HG03064 (cell line): ENCODE measurements around the gene PGM2L1.
"Not testable (repeated sequence)": the region's sequence is repeated elsewhere in the genome, so short reads cannot be mapped to it uniquely, and the experiment has no call there.

Source experiments
- ATAC-seq: cut with Tn5 transposase; IDR thresholded peaks from one replicate; pipeline ENCODE4 v1.9.1; 2021; ENCODE audit warnings: low read depth; ENCODE audit not compliant: unreplicated experiment

The PGM2L1 gene

DNA sequence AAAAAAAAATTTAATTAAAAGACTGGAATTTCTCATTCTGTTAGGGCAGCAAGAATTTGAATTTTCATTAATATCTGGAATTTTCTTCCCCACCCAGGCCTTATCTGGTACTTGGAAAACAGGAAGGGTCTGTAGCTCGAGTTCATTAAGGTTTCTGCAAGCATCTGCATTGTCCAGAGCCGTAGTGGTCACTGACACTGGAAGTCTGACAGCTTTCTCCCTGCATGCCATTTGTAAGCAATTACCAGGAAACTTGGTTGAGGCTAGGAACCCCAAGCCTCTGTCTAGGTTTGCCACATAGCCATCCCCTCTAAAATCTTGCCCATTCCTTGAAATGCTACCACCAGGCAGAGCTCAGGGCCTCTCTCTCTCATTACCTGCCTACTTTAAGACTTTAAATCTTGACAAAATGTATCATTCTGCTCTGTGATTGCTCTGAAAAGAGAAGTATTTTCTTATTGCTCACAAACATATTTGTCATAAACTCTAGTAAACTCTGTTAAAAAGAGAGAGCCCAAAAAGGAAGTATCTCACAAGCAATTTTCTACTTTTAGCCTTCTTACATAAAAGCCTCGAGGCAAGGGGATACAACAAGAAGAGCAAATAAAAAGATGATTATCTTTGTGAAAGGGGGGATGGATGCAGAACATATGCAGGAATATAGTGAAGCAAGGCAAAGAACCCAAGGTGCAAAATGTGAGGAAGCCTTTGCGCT lies 5.5 kb upstream of the PGM2L1 start:
- ATAC-seq, result no peak

GRCh38 chr11:74400606-74401005 lies 2.4 kb upstream of the PGM2L1 start:
- ATAC-seq, result no peak

GRCh38 chr11:74397501-74398243 lies 561 bp downstream of the PGM2L1 start:
- no peak for ATAC-seq

- ATAC-seq, result no peak
Measured at GRCh38 chr11:74392256-74392655, 6.0 kb downstream of the PGM2L1 start.

DNA sequence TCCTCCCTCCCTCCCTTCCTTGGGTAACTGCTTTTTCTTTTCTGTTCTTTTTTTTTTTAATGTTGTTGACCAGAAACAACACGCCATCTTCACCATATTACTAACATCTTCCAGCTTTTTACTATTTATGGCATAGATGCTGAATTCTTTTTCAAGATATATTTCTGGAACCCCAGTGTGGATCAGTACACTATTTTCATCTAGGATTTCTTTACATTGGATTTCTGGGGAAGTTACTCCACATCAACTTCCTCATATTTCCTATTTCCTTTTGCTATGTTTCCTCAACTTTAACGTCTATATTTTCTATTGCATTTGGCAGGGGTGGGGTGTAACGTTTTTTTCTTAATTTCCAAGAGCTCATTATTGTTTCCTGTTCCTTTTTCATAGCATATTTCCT lies 7.0 kb downstream of the PGM2L1 start:
- no peak for ATAC-seq

DNA sequence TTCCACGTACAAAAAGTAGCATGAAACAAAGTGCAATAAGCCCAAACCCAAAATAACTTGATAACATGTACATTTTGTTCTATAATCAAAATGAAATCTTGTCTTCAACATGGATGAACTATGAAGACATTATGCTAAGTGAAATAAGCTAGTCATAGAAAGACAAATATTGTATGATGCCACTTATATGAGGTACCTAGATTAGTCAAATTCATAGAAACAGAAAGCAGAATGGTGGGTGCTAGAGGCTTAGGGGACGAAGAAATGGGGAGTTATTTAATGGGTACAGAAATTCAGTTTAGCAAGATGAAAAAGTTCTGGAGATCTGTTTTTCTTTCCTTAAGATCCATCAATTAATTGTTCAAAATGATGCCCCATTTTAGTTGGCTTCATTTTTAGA lies 7.5 kb downstream of the PGM2L1 start:
- ATAC-seq, result no peak

DNA sequence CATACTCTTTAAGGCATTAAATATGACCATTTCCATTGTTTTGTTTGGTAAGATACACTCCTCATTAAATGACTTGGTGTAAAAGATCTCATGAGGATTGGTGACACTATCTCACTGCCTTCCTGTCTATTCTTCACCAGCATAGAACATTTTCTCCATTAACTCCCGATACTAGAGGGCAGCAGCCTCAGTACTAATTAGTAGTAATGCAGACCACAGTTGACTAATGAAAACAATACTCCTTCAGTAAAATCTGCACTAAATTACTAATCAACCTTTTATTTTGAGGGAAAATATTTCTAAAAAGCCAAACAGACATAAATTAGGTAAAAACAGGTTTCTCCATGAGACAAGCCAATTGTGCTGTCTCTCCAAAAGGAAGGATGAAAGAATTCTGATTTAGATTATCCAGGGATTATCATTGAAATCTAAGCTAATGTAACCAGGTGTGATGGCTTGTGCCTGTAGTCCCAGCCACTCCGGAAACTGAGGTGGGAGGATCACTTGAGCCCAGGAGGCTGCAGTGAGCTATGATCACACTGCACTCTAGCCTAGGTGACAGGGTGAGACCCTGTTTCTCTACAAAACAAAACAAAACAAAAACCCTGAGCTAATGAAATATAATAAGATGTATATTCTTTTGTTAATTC lies 9.4 kb downstream of the PGM2L1 start:
- ATAC-seq, result no peak

DNA sequence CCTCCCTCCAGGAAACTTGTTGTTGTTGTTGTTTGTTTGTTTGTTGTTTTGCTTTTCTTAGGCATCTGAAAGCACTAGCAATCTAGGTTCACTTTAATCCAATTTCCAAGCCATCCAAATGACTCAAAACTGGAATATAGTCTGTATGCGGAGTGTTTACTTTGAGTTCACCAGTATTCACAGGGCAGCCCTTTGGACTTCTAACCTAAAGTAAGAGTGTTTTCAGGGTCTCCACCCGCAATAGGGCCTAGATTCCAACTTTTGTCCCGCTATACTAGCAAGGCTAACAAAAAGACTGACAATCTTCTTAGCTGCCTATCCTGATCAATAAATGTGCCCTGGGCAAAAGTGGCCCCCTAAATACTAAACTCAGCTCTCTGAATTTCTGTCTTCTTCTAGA lies 13.6 kb downstream of the PGM2L1 start:
- no peak for ATAC-seq

- no peak for ATAC-seq
Measured at GRCh38 chr11:74380746-74381439, 17.3 kb downstream of the PGM2L1 start.

- ATAC-seq, result no peak
Measured at GRCh38 chr11:74377689-74378088, 20.5 kb downstream of the PGM2L1 start.

DNA sequence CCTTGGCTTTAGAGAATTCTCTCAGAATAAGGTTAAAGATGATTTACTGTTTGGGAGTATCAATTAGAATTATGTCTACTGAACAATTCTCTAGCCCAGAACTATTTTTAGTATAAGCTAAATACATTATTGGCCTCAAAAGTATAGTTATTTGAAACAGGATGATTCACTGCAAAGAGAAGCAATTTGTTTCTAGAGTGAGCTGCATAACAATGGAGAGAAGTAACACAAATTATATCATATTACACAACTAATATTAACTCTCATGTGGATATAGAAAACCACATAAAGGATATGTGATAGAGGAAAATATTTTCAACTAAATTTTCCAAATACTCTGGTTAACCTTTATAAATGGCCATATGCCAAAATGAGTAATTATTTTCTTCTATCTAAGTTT lies 24.9 kb downstream of the PGM2L1 start:
- no peak for ATAC-seq

GRCh38 chr11:74371269-74372052 lies 26.8 kb downstream of the PGM2L1 start:
- no peak for ATAC-seq

DNA sequence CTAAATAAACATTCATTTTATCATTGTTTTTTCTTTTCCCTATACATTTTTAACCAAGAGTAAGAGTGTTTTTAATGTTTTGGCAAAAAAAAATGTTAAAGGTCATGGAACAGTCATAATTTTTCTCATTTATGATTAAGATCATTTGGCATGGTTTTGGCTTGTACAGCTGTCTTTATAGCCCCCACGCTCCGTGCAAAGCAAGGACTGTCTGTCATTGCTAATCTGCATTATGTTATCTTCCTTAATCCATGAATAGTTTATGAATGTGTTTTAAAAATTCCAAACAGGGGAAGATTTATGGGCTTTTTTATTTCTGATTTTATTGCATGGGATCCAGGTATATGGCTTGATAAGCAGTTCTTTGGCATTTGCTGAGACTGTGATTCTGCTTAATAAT lies 28.1 kb downstream of the PGM2L1 start:
- no peak for ATAC-seq

DNA sequence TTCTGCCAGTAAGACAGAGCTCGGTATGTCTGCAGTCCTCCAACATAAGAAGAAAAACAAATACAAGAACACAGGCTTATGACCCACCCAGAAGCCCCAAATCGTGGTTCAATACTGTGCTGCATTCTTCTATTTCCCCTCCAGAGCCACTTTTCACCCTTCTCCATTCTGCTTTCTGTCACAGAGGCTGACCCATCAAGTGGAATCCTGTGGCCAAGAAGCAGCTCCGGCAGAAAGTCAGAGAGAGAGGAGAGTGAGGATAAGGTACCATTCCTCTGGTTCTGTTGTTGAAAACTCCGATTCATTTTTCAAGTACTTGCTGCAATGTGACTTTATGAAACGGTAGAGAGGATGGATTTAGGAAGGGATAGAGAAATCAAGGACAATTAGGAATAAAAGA lies 30.4 kb downstream of the PGM2L1 start:
- no peak for ATAC-seq

DNA sequence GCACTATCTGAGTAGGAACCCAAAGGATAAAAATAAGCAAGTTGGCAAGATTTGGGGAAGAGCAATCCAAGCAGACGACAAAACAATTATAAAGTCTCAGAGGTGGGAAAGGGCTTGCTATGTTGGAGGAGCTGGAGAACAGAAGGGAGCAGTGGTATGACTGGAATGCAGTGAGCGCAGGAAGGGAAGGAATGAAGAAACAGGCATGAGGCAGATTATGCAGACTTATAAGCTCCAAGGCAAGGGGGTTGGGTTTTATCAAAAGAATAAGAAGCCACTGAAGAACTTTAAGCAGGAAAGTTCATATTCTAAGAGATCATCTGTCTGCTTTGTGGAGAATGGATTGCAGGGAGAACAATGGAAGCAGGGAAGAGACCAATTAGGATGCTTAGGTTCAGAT lies 31.7 kb downstream of the PGM2L1 start:
- no peak for ATAC-seq

DNA sequence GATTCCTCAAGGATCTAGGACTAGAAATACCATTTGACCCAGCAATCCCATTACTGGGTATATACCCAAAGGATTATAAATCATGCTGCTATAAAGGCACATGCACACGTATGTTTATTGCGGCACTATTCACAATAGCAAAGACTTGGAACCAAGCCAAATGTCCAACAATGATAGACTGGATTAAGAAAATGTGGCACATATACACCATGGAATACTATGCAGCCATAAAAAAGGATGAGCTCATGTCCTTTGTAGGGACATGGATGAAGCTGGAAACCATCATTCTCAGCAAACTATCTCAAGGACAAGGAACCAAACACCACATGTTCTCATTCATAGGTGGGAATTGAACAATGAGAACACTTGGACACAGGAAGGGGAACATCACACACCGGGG lies 32.4 kb downstream of the PGM2L1 start:
- not testable (repeated sequence) for ATAC-seq

DNA sequence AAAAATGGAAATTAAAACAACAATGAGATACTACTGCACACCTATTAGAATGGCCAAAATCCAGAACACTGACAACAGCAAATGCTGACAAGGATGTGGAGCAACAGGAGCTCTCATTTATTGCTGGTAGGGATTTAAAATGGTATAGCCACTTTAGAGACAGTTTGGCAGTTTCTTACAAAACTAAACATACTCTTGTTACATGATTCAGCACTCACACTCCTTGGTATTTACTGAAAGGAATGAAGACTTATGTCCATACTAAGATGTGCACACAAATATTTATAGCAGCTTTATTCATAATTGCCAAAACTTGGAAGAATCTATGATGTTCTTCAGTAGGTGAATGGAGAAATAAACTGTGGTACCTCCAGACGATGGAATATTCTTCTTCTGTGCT lies 40.8 kb downstream of the PGM2L1 start:
- ATAC-seq, result no peak

GRCh38 chr11:74355626-74356025 lies 42.6 kb downstream of the PGM2L1 start:
- ATAC-seq, result no peak

GRCh38 chr11:74354036-74354435 lies 44.2 kb downstream of the PGM2L1 start:
- no peak for ATAC-seq

GRCh38 chr11:74347381-74347780 lies 50.9 kb downstream of the PGM2L1 start:
- no peak for ATAC-seq
